Lower leg skin (tissue), 4 donors: Measurements from ENCODE around the gene FAM171A1. TPM values are rescaled to one million over a fixed set of nuclear protein-coding genes. Genes with fewer than 3 reads are reported as not detected.

Source experiments
- DNase-seq, 2 donors: peaks; one replicate each; pipeline ENCODE4 v3.0.0-alpha.2; 2019; ENCODE audit warnings: low spot score in 2 of 2
- H3K4me3 ChIP-seq: fragments of 200-600 bp; sonication (generic); 2 replicates; pipeline ENCODE4 v1.5.1; 2017; ENCODE audit warnings: mild to moderate bottlenecking, low read depth; ENCODE audit not compliant: poor library complexity, severe bottlenecking
- POLR2A ChIP-seq, 2 donors: fragments of 450-650 bp; IDR thresholded peaks; one replicate each; pipeline ENCODE4 v1.6.1; 2016 to 2017; ENCODE audit warnings: antibody characterized with exemption in 2 of 2, mild to moderate bottlenecking in 1 of 2, moderate library complexity in 1 of 2
- WGBS, 2 donors: methylation state at CpG; one replicate each; pipeline ENCODE4 v1.1.5; 2018; 5-methylcytosine and 5-hydroxymethylcytosine counted together
- intact Hi-C: fragments of 100-400 bp; cut with DNase I; formaldehyde crosslinking; loops from one replicate; pipeline ENCODE4 v1.15.0; 2023; ENCODE audit warnings: low total_unique reads
- total RNA-seq, 4 donors: library from RNA; depleted of rRNA; stranded (reverse); fragments of >200 nt; gene quantifications; one replicate each; pipeline ENCODE4 v1.1.0, GENCODE V29; 2016
- TF ChIP-seq, protein P1 (sequence below), 3 donors: fragments of 450-650 bp; IDR thresholded peaks; one replicate each; pipeline ENCODE4 v1.5.1; 2016; ENCODE audit warnings: antibody characterized with exemption in 3 of 3, mild to moderate bottlenecking in 3 of 3, moderate library complexity in 2 of 3

The FAM171A1 gene
- total RNA-seq, 4 donors from 2014 or later, result 2.7 to 5.4 (median 3.1) TPM

DNA sequence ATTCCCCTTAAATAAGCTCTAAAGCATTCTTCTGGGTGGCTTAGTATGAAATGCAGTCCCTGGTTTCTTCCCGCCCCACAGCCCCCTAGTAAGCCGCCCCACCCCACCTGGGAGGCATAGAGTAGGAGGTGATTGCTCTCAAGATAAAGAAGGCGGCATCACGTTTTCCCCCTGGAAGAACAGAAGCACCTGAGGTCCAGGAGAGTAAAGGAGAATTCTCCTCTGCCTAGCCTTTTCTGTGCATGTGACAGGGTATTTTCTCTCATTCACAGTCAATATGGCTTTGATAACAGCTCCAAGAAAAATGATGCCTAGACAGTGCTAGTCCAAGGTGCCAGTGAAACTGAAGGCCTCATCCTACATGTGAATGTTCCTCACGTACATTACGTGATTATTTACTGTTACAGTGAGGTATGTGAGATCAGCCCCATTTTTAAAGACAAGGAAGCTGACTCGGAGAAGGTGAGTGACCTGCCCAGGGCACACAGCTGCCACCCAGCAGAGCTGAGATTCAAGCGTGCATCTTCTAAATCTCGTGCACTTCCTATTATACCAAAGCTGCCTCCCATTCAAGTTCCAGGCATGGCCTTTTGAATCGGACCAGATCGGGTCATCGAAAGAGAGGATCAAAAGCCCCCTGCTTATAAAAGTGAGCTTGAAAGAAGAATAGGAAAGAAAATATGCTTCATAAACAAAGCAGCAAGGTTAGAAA lies 59.4 kb downstream of the FAM171A1 start:
- intact Hi-C loops, result no loop called here
- WGBS, 2 donors, result 81 to 83% methylated on average over 12 of the region's 12 CpGs
- no peak overlapping the region for H3K4me3 ChIP-seq
- TF ChIP-seq POLR2A (IDR thresholded peaks at IDR 0.05), result no peak
- TF ChIP-seq, protein P1, sequence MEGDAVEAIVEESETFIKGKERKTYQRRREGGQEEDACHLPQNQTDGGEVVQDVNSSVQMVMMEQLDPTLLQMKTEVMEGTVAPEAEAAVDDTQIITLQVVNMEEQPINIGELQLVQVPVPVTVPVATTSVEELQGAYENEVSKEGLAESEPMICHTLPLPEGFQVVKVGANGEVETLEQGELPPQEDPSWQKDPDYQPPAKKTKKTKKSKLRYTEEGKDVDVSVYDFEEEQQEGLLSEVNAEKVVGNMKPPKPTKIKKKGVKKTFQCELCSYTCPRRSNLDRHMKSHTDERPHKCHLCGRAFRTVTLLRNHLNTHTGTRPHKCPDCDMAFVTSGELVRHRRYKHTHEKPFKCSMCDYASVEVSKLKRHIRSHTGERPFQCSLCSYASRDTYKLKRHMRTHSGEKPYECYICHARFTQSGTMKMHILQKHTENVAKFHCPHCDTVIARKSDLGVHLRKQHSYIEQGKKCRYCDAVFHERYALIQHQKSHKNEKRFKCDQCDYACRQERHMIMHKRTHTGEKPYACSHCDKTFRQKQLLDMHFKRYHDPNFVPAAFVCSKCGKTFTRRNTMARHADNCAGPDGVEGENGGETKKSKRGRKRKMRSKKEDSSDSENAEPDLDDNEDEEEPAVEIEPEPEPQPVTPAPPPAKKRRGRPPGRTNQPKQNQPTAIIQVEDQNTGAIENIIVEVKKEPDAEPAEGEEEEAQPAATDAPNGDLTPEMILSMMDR (IDR thresholded peaks at IDR 0.05), result no peak
- DNase-seq, result peak in 1 of 2 donors; percentile 25

DNA sequence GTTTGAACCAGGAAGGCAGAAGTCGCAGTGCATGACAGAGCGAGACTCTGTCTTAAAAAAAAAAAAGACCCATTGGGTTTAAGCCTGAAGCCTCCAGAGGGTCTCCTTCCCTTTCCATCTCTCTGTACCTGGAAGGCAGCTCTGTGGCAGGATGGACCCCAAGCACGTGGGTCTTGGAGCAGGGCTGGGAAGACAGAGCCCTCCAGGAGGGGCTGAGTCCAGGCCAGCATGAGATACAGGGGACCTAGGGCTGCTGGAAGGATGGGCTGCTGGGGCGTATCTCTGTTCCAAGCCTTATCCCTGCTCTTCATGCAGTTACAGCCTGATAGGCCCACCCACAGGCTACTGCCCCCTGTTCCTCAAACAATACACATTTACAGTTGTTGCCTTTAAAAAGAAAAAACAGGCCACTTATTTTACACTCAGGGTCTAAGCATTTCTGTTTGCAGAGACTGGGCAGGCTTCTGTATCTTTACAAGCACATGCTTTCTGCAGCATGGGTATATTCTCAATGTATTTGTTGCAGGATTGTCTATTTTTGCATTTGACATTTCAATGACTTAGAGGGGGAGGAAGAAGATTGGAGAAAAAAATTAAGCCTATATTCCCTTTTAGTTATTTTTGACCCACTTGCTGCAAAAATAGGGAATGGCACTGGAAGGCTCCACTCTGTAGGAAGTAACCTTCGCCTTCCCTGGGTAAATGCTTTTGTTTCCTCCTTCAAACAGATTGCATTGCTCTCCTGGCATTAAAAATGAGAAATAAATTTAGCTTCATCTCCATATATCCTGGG lies 60.1 kb downstream of the FAM171A1 start:
- TF ChIP-seq, protein P1 (IDR thresholded peaks at IDR 0.05), result no peak
- no peak for TF ChIP-seq POLR2A (IDR thresholded peaks at IDR 0.05)
- intact Hi-C loops, result no loop called here
- 90 to 96% methylated on average over 5 of the region's 5 CpGs for WGBS, 2 donors
- DNase-seq, result peak in 1 of 2 donors; percentile 66
- H3K4me3 ChIP-seq, result no peak overlapping the region

DNA sequence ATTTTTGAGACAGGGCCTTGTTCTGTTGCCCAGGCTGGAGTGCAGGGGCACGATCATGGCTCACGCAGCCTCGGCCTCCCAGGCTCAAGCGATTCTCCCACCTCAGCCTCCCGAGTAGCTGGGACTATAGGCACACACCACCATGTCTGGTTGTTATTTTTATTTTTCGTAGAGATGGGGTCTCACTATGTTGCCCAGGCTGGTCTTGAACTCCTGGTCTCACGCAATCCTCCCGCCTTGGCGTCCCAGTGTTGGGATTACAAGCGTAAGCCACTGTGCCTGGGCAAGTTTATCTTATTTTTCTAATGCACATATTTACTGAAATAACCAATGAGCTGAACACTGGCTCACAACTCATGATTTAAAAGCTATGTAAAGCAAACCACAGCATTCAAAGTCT lies 61.9 kb downstream of the FAM171A1 start:
- intact Hi-C loops, result no loop called here
- 98% methylated on average over 10 of the region's 10 CpGs for WGBS, 2 donors
- TF ChIP-seq POLR2A (IDR thresholded peaks at IDR 0.05), result no peak
- TF ChIP-seq, protein P1 (IDR thresholded peaks at IDR 0.05), result no peak
- DNase-seq, result no peak
- no peak overlapping the region for H3K4me3 ChIP-seq

DNA sequence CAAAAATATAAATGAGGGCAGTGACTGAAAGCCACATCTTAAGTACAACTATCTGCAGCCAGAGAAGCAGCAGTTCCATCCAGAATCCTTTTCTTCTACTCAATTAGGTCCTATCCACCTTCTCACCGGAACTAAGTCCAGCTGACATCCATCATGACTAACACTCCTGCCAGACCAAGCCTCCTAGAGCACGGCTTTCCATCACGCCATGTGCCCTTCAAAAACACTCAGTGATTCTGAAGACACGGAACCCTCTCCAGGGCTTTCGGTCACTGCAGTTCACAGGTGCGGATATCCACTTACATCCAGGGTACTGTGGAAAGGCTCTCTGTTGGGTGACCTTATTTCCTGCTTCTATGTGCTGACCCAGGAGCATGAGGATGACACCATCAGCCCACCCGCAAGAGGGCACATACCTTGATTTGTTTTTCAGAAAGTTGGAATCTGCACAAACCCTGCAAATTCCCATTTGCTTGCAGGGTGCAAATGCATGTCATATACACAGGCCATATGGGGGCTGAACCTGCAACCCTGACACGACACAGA lies 64.3 kb downstream of the FAM171A1 start:
- TF ChIP-seq POLR2A (IDR thresholded peaks at IDR 0.05), result no peak
- TF ChIP-seq, protein P1 (IDR thresholded peaks at IDR 0.05), result no peak
- no peak for DNase-seq
- no peak overlapping the region for H3K4me3 ChIP-seq
- WGBS, 2 donors, result 97 to 98% methylated on average over 8 of the region's 8 CpGs
- intact Hi-C loops, result no loop called here

DNA sequence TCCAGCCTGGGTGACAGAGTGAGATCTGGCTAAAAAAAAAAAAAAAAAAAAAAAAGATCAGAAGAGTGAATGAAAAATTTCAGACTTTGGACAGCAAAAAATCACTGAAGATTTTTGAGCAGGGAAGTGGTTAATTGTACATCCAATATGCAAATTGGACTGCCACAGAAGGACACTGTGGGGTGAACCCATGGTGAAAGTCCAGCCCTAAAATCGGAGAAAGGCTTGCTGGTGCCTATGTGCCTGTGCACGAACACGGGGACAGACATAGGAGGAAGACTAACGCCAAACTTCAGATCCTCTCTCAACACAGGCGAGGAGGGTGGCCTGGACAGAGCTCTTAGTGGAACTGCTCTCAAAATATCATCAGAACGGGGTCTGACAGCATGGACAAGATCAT lies 65.5 kb downstream of the FAM171A1 start:
- intact Hi-C loops, result no loop called here
- TF ChIP-seq, protein P1 (IDR thresholded peaks at IDR 0.05), result no peak
- no peak for TF ChIP-seq POLR2A (IDR thresholded peaks at IDR 0.05)

More for the DNA sequence above, 65.5 kb downstream of the FAM171A1 start:
- H3K4me3 ChIP-seq, result no peak overlapping the region
- DNase-seq, result no peak
- 91 to 93% methylated on average over 6 of the region's 6 CpGs for WGBS, 2 donors
